HG03064 (cell line): ENCODE data around the gene CCDC27.

Experiments
- ATAC-seq: cut with Tn5 transposase; IDR thresholded peaks from one replicate; pipeline ENCODE4 v1.9.1; 2021; ENCODE audit warnings: low read depth; ENCODE audit not compliant: unreplicated experiment

CCDC27 gene

DNA sequence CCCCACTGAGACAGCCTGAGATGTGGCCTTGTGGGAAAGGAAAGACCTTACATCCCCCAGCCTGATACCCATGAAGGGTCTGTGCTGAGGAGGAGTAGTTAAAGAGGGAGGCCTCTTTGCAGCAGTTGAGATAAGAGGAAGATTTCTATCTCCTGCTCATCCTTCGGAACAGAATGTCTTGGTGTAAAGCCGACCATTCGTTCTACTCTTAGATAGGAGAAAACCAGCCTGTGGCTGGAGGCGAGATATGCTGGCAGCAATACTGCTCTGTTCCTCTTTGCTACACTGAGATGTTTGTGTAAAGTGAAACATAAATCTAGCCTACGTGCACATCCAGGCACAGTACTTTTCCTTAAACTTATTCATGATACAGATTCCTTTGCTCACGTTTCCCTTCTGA lies 1.5 kb upstream of the CCDC27 start:
- ATAC-seq = no peak

DNA sequence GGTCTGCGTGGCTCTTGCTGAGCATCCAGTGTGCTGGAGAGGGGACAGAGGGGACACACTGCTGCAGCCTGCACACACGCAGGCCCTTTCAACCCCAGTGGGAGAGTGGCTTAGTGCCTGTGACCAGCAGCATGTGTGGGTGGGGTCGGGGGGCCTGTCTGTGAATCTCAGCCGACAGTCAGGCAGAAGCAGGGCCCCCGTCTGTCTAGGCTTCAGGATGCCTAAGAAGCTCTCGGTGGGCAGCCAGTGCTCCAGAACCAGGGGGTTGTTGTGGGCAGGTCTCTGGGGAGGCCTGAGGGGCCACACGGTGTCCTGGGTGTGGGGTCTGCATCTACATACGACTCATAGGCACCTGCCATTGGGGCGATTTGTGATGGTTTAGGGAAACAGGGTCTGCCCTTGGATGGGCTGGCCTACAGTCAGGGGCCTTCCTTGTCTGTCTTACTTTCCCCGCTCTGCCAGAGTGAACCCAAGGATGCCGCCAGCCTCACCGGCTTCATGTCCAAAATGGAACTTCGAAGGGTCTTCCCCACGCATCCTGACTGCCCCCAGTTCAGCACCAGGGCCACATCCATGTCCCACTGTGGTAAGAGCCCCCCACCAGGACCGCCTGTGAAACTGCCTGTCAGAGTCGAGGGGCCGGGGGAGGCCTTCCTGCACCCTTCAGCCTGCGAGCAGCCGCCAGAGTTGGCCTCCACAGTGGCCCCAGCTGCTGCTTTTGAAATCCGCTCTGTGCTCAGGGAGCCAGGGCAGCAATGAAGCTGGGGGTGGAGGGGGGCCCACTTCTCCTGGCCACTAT lies 1.6 kb downstream of the CCDC27 start:
- ATAC-seq = no peak

DNA sequence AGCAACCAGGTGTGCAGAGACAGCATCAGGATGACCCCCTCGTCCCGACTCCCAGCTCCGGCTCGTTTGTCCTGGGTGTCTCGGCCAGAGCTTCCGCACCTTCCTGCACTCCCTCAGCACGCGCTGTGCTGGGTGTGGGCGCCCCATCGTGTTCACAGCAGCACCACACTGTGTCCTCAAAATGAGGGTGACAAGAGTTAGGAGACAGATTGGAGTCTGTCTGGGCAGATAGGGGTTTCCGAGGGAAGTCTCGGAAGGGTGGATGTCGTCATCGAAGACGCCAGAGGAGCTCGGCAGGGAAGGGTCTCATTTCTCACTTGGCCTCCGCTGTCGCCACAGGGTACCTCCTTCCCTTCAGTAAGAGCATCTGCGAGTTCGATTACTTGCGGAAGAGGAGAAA lies 4.1 kb downstream of the CCDC27 start:
- no peak for ATAC-seq

- ATAC-seq = no peak
Measured at GRCh38 chr1:3759164-3759563, 6.9 kb downstream of the CCDC27 start.

DNA sequence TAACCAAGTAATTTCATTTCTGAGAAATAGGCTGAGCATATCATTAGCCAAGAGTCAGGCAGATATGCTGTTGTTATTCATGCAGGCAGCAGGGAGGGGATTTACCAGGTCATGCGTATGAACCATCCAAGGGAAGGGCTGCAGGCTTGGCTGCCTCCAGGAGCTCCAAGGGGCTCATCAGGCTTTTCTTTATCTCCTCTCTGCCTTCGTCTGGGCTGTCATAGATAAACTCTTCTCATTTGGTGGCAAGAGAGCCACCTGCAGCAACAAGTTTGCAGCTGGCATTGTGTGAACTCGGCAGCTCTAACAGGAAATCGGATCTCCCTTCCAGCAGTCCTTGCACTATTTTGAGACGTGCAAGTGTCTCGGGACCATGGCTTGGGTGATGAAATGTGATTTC lies 7.5 kb downstream of the CCDC27 start:
- ATAC-seq = no peak

DNA sequence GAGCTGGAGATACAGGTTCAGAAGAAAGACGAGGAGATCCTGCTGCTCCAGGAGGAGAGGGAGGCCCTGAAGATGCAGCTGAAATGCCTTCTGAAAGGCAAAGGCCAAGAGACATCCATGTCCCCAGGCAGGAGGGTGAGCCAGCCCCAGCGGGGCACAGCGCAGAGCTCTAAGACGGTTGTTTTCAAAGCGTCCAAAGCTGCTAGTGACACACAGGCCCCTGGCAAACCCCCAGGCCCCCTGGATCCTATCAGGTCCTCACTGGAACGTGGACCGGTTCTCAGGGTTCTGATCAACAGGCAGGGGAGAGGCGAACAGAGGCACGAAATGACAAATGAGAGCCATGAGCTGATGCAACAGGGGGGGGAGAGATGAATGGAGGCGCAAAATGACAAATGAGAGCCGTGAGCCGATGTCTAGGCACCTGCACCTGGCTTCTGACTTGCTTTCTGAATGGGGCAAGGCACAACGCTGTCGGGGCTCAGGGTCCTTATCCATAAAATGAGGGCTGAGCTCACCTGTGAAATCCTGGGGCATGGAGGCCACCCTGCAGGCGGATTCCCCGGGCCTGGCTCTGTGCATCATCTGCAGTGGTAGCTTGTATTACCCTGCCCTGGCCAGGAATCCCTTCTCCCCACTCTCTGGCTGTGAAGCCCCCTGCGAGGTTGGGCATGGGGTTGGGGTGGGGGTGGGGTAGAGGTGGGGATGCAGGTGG lies 9.2 kb downstream of the CCDC27 start:
- no peak for ATAC-seq

- no peak for ATAC-seq
Measured at GRCh38 chr1:3762151-3762872, 10.1 kb downstream of the CCDC27 start.

GRCh38 chr1:3762873-3763228 lies 10.6 kb downstream of the CCDC27 start:
- ATAC-seq = no peak

DNA sequence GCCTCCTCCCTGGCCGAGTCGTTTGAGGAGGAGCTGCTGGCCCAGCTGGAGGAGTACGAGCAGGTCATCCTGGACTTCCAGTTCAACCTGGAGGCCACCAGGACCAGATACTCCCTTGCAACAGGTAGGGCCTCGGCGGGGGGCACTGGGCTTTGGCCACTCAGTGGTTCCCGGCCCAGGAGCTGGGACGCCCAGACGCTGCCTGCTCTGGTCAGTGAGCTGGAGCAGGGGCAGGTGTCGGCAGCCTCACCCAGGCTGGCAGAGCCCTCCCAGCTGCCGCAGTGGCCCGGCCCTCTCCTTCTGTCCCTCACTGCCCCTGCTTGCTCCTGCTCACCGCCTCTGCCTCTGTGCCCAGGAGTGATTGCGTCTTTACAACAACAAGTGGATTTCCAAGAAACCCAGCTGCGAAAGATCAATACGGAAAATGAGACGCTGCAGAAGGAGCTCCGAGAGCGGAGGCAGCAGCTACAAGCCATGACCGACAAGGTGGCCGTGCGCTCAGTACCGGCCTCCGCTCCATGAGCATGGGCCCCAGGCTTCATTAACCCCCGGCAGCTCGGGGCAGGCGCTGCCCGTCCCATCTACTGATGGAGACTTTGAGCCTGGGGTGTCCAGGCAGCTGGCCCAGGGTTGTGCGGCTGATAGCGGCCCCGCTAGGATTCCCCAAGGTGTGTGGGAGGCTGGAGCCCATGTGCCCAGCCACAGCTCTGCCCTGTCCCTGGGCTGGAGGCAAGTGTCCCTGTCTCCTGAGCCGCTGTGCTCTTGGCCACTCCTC lies 11.3 kb downstream of the CCDC27 start:
- no peak for ATAC-seq

GRCh38 chr1:3767328-3767925 lies 15.2 kb downstream of the CCDC27 start:
- ATAC-seq = no peak

- ATAC-seq = no peak
Measured at GRCh38 chr1:3768811-3769390, 16.7 kb downstream of the CCDC27 start.

DNA sequence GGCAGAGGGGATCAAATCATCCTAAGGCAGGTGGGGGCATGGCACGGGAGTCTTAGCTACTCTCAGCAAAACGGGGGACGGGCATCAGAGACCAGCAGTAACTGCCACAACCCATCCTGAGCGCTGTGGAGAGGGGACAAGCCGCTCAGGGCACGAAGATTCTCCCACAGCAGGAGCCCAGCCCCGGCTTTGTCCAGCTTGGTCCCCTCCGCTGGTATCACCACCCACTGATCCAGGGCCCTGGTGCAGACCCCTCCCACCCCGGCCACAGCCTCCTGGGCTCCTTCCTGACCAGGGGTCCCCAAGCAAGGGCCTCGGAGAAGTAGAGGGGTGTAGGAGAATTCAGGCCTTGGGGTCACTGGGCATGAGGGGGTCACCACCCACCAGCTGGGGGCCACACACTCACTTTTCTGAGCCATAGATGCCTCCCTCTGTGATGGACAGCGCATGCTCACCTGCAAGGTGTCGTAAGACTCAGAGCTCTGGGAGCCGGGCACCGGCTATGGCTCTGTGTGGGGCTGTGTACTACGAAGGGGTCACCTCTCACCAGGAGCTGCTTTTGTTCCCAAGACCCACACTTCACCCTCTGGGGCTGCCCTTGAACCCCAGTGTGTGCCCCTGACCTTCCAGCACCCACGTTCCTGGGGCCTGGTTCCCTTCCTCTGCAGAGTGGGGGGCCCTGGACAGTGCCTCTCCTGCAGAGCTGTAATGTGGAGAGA lies 18.0 kb downstream of the CCDC27 start:
- no peak for ATAC-seq

GRCh38 chr1:3771108-3772026 lies 19.1 kb downstream of the CCDC27 start:
- no peak for ATAC-seq

DNA sequence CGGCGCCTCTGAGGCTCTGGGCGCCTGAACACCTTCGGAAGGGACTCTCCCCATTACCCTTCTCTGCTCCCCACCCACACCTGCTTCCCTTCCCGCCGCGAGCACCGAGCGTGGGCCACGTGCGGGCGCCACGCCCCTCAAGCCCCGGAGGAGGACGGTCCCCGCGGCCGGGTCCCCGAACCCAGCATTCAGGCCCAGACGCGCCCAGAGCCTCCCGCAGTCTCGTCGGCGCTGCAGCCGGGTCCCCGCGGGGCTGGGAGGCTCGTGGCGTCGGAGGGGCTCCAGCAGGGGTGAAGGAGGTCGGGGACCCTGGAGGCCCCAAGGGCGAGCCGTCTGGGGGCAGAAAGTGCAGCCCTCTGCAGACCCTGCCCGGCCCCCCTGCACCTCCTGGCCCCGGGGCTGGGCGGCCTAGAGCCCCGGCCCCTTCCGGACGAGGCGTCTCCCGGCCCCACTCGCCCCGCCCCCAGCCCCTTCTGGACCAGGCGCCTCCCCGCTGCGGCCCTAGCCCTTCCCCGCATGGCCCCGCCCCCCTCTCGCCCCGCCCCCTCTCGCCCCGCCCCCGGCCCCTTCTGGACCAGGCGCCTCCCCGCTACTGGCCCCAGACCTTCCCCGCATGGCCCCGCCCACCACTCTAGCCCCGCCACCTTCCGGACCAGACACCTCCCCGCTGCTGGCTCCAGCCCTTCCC lies 19.9 kb downstream of the CCDC27 start:
- peak; percentile 64 for ATAC-seq

GRCh38 chr1:3772715-3773571 lies 20.7 kb downstream of the CCDC27 start, which contains the start of gene SMIM1:
Gene SMIM1, plus strand, starts transcription at chr1:3772749. Its CDS starts 2,625 bp downstream, at chr1:3775374.
- peak; percentile 25 for ATAC-seq

GRCh38 chr1:3773572-3774275 lies 21.5 kb downstream of the CCDC27 start:
- no peak for ATAC-seq
